Pancreas (tissue), 10 donors: ENCODE results near the gene BAHCC1. TPM values are rescaled to one million over a fixed set of nuclear protein-coding genes. Genes with fewer than 3 reads are reported as not detected.

Source experiments
- ATAC-seq, 4 donors: fragments of 200-7000 bp; cut with Tn5 transposase; one replicate each; pipeline versions ENCODE4 v1.8.0 to v1.9.1; 2020; ENCODE audit warnings: mild to moderate bottlenecking in 4 of 4, moderate library complexity in 4 of 4
- DNase-seq, 6 donors: peaks; one replicate each; pipeline ENCODE4 v3.0.0-alpha.2; 2020
- FAIRE-seq: peaks from 2 replicates; lab custom pipeline; 2012; peaks lifted over from hg19 to GRCh38; lab: Jason Lieb, UNC
- H3K27ac ChIP-seq, 4 donors: fragments of 200-600 bp; sonication (generic); 1 replicate in 3 of 4; 2 replicates in 1 of 4; pipeline versions ENCODE4 v1.5.0 to v1.8.0; 2020
- H3K27me3 ChIP-seq, 4 donors: fragments of 200-600 bp; one replicate each; pipeline ENCODE4 v1.8.0; 2021
- H3K36me3 ChIP-seq, 3 donors: fragments of 200-600 bp; sonication (generic) in 1 of 3; one replicate each; pipeline versions ENCODE4 v1.5.0 to v1.8.0; 2020 to 2021
- H3K4me1 ChIP-seq, 3 donors: fragments of 200-600 bp; one replicate each; pipeline ENCODE4 v1.8.0; 2021
- H3K4me3 ChIP-seq, 4 donors: fragments of 200-600 bp; sonication (generic) in 2 of 4; one replicate each; pipeline versions ENCODE4 v1.5.0 to v1.8.0; 2020 to 2021
- H3K9me3 ChIP-seq, 4 donors: fragments of 200-600 bp; one replicate each; pipeline ENCODE4 v1.8.0; 2021
- CTCF ChIP-seq, 4 donors: fragments of 200-600 bp; sonication (generic) in 3 of 4; IDR thresholded peaks; one replicate each; pipeline versions ENCODE4 v1.5.0 to v1.8.0; 2021; ENCODE audit warnings: antibody characterized with exemption in 4 of 4
- WGBS, 2 donors: extraction: QIAGEN DNeasy Blood & Tissue Kit; methylation state at CpG; one replicate each; pipeline ENCODE4 v1.1.7; 2013; 5-methylcytosine and 5-hydroxymethylcytosine counted together
- intact Hi-C, 3 donors: fragments of 100-400 bp; cut with DNase I; formaldehyde crosslinking; loops; one replicate each; pipeline versions ENCODE4 v1.11.1 to v1.14.2; 2022
- polyA plus RNA-seq, 2 donors: library from polyadenylated mRNA; stranded (reverse); fragments of 200-250 nt; gene quantifications; one replicate each; pipeline ENCODE4 v1.2.3, GENCODE V29; 2013
- total RNA-seq, 6 donors: library from RNA; stranded (reverse); fragmentation: NEBNext Ultra II Directional in 4 of 6; extraction: Animal tissue kit (Norgen Biotek cat#: 25700) in 4 of 6; gene quantifications; one replicate each; pipeline versions ENCODE4 v1.2.1 to v1.2.4, GENCODE V29; 2021 to 2023
- donor health status: healthy with polysubstance abuse.
- donor health status: DM: no; HTN: no; CAD: no; lungs with moderate emphysema.
- donor health status: DM: no; HTN: no; CAD: no.
- donor health status: control.
- donor health status: control.
- donor health status: Bipolar disorder and iron deficiency.
- donor health status: DM: yes; HTN: yes; CAD: no.
- donor health status: DM: no; HTN: no; CAD: no.
- donor health status: DM: no; HTN: no; CAD: no.
- donor health status: DM: yes; HTN: yes; CAD: no.

BAHCC1 gene
- total and polyA plus RNA-seq, 8 donors: 8.0 to 24.1 (median 10.5) TPM

GRCh38 chr17:81390029-81390872 is 5.0 kb upstream of the BAHCC1 start:
- H3K4me3 ChIP-seq: no peak overlapping the region
- H3K27me3 ChIP-seq: no peaks in the 10 kb centered on the region
- FAIRE-seq (no peak), DNase-seq (peak in 1 of 6 donors; percentile 75), ATAC-seq (no peak)
- H3K9me3 ChIP-seq: no peaks in the 10 kb centered on the region
- intact Hi-C loops: loop anchor here in 1 of 3 donors (10.0 kb wide), 1 partner anchor 95 kb away; the partner anchor contains the start of gene SLC38A10
- H3K27ac ChIP-seq: no peak overlapping the region
- H3K36me3 ChIP-seq: no peaks in the 10 kb centered on the region
- 82 to 90% methylated on average over 14 to 17 of the region's 17 CpGs for WGBS, 2 donors
- no peak for TF ChIP-seq CTCF (IDR thresholded peaks at IDR 0.05)
- H3K4me1 ChIP-seq: peaks cover 29 to 31% (median 30%) of the 10 kb centered on the region in 3 donors

GRCh38 chr17:81390873-81391255 is 4.4 kb upstream of the BAHCC1 start:
- no peak for DNase-seq
- intact Hi-C loops: loop anchor here in 1 of 3 donors (10.0 kb wide), 1 partner anchor 96 kb away; the partner anchor contains the start of gene SLC38A10
- Histone ChIP-seq H3K4me3 (no peak overlapping the region), H3K27me3 (no peaks in the 10 kb centered on the region), H3K36me3 (no peaks in the 10 kb centered on the region), H3K4me1 (peaks cover 29 to 30% (median 30%) of the 10 kb centered on the region in 3 donors), H3K9me3 (no peaks in the 10 kb centered on the region), H3K27ac (no peak overlapping the region)
- ATAC-seq: no peak
- FAIRE-seq: no peak
- no peak for TF ChIP-seq CTCF (IDR thresholded peaks at IDR 0.05)
- WGBS, 2 donors: 93 to 94% methylated on average over 13 of the region's 13 CpGs

- peaks cover 25 to 30% (median 25%) of the 10 kb centered on the region in 3 donors for H3K4me1 ChIP-seq
- no peaks in the 10 kb centered on the region for H3K9me3 ChIP-seq
- ATAC-seq: no peak
- WGBS, 2 donors: 67 to 69% methylated on average over 10 of the region's 10 CpGs
- DNase-seq: peak in 3 of 6 donors; percentile 57 to 88 (median 71)
- intact Hi-C loops: loop anchor here in 1 of 3 donors (10.0 kb wide), 1 partner anchor 97 kb away; the partner anchor contains the start of gene SLC38A10
- no peaks in the 10 kb centered on the region for H3K36me3 ChIP-seq
- H3K27ac ChIP-seq: peak overlapping the region; percentile 86 to 95 (median 93)
- H3K4me3 ChIP-seq: peak overlapping the region in 2 of 4 donors; percentile 87 to 94
- TF ChIP-seq CTCF (IDR thresholded peaks at IDR 0.05): no peak
- H3K27me3 ChIP-seq: no peaks in the 10 kb centered on the region
- FAIRE-seq: no peak
Measured at GRCh38 chr17:81391293-81391935, 3.8 kb upstream of the BAHCC1 start.

GRCh38 chr17:81391936-81392908 is 3.0 kb upstream of the BAHCC1 start:
- 20 to 27% methylated on average over 31 to 34 of the region's 34 CpGs for WGBS, 2 donors
- ATAC-seq: no peak
- Histone ChIP-seq H3K27me3 (no peaks in the 10 kb centered on the region), H3K9me3 (no peaks in the 10 kb centered on the region), H3K4me1 (peaks cover 24 to 30% (median 25%) of the 10 kb centered on the region in 3 donors), H3K4me3 (peak overlapping the region; percentile 87 to 97 (median 92)), H3K36me3 (no peaks in the 10 kb centered on the region), H3K27ac (peak overlapping the region; percentile 86 to 95 (median 93))
- intact Hi-C loops: loop anchor here in 1 of 3 donors (10.0 kb wide), 1 partner anchor 97 kb away; the partner anchor contains the start of gene SLC38A10
- FAIRE-seq: no peak
- peak in 2 of 6 donors; percentile 49 to 75 for DNase-seq
- TF ChIP-seq CTCF (IDR thresholded peaks at IDR 0.05): no peak
